Measurements from ENCODE around the gene MAMLD1.

Gene MAMLD1

GRCh38 chrX:150463566-150463965, 100.4 kb downstream of the MAMLD1 start:
- no peak for ATAC-seq

GRCh38 chrX:150464001-150464400, 100.9 kb downstream of the MAMLD1 start:
- ATAC-seq, result no peak

DNA sequence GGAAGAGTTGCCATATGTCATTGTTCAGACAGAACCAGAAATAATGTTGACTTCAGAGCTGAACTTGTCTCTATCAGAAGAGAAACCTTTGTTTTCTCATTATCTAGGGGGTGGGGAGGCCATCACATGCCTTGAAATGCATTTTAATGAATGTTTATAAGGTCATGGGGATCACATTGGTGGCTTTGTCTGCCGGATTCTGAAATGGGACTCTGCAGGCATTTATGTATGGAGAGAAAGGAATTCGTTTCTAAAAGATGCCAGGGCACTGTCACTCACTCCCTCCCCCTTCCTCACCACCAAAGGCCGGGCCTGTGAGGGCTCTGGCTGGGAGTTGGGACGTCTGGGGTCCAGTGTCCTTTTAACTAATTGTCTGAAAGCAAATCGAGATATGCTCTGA, 102.2 kb downstream of the MAMLD1 start:
- no peak for ATAC-seq

DNA sequence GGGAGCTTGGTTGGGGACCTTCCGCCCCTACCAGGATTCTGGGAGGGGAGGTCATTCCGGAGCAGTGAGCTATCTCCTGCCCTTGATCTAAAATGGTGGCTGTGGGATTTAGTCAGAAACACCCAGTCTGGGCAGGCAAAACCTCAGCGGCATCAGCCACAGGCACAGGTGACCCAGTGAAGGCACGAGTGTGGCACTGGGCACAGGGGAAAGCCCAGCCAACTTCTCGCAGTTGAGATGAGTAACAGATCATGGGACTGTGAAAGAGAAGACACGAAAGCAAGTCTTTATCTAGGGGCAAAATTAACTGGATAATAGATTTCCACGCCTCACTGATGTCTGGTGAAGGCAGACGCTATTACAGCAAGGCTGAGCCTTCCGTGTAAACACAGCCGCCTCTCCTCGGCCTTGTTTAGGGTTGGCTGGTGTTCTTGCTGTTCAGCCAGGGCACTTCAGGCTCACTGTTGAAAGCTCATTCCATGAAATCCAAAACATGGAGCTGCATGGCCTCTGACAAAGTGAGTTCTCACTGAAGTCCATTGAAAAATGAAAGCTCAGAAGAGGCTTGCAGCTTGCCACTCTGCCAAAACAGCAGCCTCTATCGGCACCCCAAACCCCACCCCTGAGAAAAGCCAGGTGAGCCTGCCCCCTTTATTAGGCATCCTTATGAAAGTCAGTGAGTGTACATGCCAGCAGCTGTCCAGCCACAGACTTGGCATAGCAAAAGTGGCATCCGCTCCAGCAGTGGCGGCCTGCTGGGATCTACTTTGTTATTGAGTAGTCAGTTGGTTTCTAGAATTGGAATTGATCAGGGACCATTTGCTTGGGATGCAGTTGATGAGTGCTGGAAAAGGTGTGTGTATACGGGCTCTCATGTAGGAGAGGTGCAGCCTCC, 103.0 kb downstream of the MAMLD1 start:
- no peak for ATAC-seq

GRCh38 chrX:150472306-150472705, 109.2 kb downstream of the MAMLD1 start:
- no peak for ATAC-seq

DNA sequence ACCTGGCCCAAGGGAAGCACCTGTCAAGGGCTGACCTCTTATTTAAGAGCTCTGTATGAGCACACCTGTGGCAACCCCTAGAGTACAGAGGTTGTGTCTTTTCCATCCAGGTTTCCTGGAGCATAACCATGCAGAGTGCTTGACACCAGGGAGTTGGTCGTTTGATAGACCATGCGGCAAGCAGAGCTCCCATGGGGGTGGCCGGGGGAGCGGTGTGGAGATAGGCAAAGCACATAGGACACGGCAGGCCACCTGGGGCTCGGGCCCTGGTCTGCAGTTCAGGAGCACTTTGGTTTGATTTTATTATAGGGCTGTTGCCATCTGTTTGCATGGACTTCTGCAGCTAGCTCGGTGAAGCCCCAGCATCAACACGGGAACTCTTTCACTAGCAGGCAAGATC, 110.3 kb downstream of the MAMLD1 start:
- no peak for ATAC-seq

DNA sequence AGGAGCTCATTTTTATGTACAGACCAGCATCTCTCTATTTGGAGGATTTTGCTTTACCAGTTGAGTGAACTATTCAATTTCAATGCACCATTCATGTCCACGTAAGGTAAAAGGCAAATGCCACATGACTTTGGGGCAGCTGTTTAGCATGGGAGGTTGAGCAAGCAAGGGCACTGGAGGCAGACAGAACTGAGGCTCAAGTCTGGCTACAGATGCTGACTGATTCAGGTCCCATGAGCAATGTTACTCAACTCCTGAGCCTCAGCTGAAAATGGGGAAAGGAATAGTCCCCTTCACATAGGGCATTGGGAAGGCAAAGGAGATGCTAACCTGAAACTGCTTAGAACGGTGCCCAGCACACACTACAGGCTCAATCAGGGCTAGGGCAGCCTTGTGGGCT, 112.3 kb downstream of the MAMLD1 start:
- ATAC-seq, result no peak

DNA sequence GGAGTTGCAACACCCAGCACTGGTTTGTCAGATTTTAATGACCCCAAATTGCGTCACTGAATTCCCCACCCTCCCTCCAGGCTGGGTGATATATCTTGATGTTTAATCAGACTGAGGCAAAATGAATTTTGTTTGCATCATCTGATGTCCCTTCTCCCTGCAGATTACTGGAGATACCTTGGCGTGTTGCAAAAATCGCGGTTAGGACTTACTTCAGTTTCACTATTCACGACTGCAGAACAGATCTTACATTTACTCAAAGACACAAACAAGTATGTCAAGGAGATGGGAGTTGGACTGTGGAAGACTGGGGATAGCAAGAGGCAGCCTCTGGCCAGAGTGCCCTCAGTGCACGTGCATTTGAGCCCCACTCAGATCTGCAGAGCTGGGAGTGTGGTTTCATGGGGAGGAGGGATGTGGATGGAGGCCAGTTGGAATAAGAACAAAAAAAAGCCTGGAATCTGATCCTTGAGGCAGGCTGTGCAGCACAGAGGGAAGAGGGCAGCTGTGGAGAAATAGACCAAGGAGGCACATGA, 113.1 kb downstream of the MAMLD1 start:
- ATAC-seq, result no peak

GRCh38 chrX:150477371-150477770, 114.3 kb downstream of the MAMLD1 start:
- no peak for ATAC-seq

DNA sequence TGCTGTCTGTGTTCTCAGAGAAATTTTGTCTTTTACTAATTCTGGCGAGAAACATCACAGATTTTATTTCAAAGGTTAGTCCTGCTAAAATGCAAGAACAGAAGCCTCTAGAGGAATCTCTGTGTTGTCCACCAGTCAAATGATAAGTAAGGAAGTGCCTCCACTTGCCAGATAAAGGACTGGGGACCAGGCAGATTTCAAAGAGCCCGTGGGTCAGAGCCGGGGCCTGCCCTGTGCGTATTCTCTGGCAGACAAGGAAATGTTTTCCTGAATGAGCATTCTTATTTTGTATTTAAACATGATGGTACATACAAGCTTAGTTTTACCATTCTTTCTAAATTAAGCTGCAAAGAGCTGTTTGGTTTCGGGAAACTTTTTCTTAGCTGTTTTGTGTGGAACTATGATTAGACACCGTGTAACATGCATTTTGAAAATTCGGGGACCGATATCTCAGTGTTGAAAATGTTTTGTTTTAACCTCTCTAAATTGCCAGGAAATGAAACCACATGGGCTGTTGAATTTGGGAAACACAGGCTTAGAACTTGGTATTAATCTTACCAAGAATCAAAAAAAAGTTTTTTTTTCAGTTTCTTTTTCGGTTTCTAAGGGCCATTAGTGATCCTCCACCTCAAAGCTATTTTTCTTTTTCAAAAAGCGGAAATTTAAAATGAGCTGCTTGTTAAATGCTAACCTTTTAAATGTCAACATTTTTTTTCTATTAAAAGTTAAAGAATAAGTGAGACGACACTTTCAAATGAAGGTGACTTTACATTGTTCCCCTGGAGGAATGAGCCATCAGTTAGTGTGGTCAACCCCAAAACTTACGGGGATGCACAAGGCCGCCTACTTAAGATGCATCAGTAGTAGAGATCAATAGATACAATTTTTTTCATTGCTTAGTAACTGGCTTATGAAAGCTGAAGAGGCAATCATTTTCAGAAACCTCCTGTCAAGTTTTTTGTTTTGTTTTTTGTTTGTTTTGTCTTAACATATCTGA, 115.7 kb downstream of the MAMLD1 start:
- peak; percentile 70 to 73 for ATAC-seq

GRCh38 chrX:150482537-150483206, 119.6 kb downstream of the MAMLD1 start:
- peak; percentile 87 to 88 for ATAC-seq

- no peak for ATAC-seq
Observed at GRCh38 chrX:150483356-150483985, 120.4 kb downstream of the MAMLD1 start.

GRCh38 chrX:150486011-150486410, 122.9 kb downstream of the MAMLD1 start:
- ATAC-seq, result no peak

- ATAC-seq, result no peak
Observed at GRCh38 chrX:150487369-150488094, 124.4 kb downstream of the MAMLD1 start.

DNA sequence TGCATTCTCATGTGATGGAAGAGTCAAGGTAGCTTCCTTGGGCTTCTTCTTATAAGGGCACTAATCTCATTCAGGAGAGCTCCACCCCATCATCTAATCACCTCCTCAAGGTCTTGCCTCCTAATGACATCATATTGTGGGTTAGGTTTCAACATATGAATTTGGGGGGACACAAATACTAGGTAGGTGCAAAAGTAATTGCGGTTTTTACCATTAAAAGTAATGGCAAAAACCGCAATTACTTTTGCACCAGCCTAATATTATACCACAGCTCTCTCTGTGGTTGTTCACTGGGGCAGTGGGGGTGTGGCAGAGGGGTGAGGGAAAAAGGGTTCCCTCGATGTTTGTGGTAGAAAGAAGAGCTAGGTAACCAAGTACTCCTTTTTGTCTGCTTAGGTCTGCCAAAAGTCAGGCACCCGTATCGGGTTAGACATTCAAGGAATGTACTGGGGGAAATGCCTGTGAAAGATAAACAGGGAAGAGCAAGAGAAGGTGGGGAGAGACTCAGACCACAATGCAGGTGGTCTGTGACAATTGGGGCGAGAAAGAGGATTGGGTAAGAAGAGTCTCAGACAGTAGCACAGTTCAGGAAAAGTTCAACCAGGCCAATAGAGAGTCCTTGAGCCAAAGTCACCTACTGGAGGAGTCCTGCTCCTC, 126.4 kb downstream of the MAMLD1 start:
- no peak for ATAC-seq

DNA sequence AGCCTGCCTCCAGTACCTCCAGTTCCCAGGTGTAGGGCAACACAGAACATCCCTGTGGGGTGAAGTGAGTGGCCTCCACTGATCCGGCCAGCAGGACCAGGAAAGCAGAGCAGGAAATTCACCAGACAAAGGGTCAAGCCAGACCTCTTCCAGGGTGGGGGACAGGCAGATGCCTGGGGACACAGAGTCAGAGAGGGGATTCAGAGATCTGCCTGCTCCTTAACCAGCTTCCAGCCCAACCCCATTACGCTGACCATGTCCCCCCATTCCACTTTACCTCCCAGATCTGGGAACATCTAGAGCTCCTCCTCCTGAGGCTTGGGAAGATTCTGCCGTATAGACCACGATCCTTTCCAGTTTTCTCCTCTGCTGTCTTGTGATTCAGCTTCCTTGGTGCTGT, 132.4 kb downstream of the MAMLD1 start:
- no peak for ATAC-seq

DNA sequence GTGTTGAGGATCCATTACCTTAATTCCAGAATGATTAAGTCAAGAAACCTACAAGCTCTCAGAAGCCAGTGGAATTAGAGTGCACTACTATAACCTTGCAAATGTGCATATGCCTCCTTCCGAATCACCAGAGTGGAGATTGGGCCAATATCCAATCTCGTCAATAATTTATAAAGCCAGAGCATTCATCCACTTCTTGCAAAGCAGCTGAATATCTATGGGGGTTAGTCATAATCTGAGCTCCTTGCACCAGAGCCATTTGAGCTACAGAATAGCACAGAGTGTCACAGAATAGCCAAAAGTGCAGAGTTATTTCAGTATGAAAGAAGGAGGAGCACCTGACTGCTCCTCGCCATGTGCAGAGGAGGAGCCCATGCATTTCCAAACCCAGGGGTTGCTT, 136.1 kb downstream of the MAMLD1 start:
- ATAC-seq, result no peak

- ATAC-seq, result no peak
Observed at GRCh38 chrX:150502091-150502490, 139.0 kb downstream of the MAMLD1 start.

GRCh38 chrX:150502979-150503897, 140.1 kb downstream of the MAMLD1 start:
- ATAC-seq, result no peak

GRCh38 chrX:150503898-150504219, 140.7 kb downstream of the MAMLD1 start:
- ATAC-seq, result no peak
